HG03108 (cell line): Measurements from ENCODE around the gene RFWD3.
A peak's percentile ranks its signal among the peaks of the same experiment; 100 is the strongest.

Source experiments
- ATAC-seq: cut with Tn5 transposase; IDR thresholded peaks from one replicate; pipeline ENCODE4 v1.9.1; 2021; ENCODE audit warnings: moderate library complexity; ENCODE audit not compliant: unreplicated experiment

Gene RFWD3

GRCh38 chr16:74583926-74584666, 82.6 kb downstream of the RFWD3 start:
- ATAC-seq, result no peak

- ATAC-seq, result no peak
Measured at GRCh38 chr16:74582970-74583369, 83.7 kb downstream of the RFWD3 start.

- ATAC-seq, result peak; percentile 51
Measured at GRCh38 chr16:74580833-74581232, 85.8 kb downstream of the RFWD3 start.

- no peak for ATAC-seq
Measured at GRCh38 chr16:74578838-74579237, 87.8 kb downstream of the RFWD3 start.

GRCh38 chr16:74578433-74578832, 88.2 kb downstream of the RFWD3 start:
- no peak for ATAC-seq

GRCh38 chr16:74577882-74578366, 88.8 kb downstream of the RFWD3 start:
- ATAC-seq, result no peak

GRCh38 chr16:74575807-74576643, 90.7 kb downstream of the RFWD3 start:
- ATAC-seq, result no peak

- no peak for ATAC-seq
Measured at GRCh38 chr16:74575175-74575806, 91.4 kb downstream of the RFWD3 start.

- no peak for ATAC-seq
Measured at GRCh38 chr16:74574146-74574545, 92.5 kb downstream of the RFWD3 start.

GRCh38 chr16:74573622-74574021, 93.1 kb downstream of the RFWD3 start:
- no peak for ATAC-seq
